ENCODE data around the gene SCYGR3.

DNA sequence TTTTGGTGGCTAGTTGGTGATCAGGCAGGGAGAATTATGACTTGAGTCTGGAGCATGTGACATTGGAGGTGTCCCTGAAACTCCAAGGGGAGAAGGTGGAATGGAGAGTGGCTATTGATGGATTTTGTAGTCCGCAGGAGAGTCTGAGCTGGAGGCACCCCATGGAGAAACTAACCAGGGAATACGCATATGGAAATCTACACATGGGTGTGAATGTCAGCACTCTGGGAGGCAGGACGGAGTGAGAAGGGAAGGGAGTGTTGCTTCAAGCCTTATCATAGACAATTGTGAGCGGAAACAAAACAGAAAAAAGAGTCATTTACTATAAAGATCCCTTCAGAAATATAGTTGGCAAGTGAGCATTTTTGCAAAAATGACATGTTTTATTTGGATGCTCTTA lies 2.0 kb upstream of the SCYGR3 start:
- TF ChIP-seq POLR2A (IDR thresholded peaks at IDR 0.05; ENCODE audit: low read depth, low read length), result no peak
- TF ChIP-seq, protein P1, sequence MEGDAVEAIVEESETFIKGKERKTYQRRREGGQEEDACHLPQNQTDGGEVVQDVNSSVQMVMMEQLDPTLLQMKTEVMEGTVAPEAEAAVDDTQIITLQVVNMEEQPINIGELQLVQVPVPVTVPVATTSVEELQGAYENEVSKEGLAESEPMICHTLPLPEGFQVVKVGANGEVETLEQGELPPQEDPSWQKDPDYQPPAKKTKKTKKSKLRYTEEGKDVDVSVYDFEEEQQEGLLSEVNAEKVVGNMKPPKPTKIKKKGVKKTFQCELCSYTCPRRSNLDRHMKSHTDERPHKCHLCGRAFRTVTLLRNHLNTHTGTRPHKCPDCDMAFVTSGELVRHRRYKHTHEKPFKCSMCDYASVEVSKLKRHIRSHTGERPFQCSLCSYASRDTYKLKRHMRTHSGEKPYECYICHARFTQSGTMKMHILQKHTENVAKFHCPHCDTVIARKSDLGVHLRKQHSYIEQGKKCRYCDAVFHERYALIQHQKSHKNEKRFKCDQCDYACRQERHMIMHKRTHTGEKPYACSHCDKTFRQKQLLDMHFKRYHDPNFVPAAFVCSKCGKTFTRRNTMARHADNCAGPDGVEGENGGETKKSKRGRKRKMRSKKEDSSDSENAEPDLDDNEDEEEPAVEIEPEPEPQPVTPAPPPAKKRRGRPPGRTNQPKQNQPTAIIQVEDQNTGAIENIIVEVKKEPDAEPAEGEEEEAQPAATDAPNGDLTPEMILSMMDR (IDR thresholded peaks at IDR 0.05; ENCODE audit: extremely low read depth in 1 of 2, insufficient read depth in 1 of 2, low read depth in 1 of 2, low read length in 2 of 2), result no peak
- no peak for TF ChIP-seq POLR2AphosphoS5 (IDR thresholded peaks at IDR 0.05; ENCODE audit: insufficient read depth, low read depth, low read length)
- no peak for TF ChIP-seq EZH2 (IDR thresholded peaks at IDR 0.05; ENCODE audit: borderline replicate concordance, low read depth, low read length, severe bottlenecking)

Measured in endothelial cell of umbilical vein (primary cell).